GM12878 (cell line): Measurements from ENCODE around the gene HPSE. TPM values are rescaled to one million over a fixed set of nuclear protein-coding genes. Genes with fewer than 3 reads are reported as not detected.

Experiments
- ATAC-seq: fragments of 200-7000 bp; cut with Tn5 transposase; 3 replicates; pipeline ENCODE4 v1.9.1; 2020; ENCODE audit warnings: mild to moderate bottlenecking, moderate library complexity
- BruUV-seq: library from RNA; stranded (reverse); fragments of 400-500 nt; replicated peaks from 2 replicates; lab custom pipeline; 2021; lab: Mats Ljungman, UMichigan
- CTCF ChIA-PET: fragments of 300-600 bp; sonication (Branson Sonifier 250); formaldehyde crosslinking; extraction: SDS; loops from one replicate; lab custom pipeline; 2021; ENCODE audit warnings: inconsistent platforms; lab: Yijun Ruan, JAX
- POLR2A ChIA-PET: fragments of 350-600 bp; formaldehyde crosslinking; extraction: SDS; loops from one replicate; lab custom pipeline; 2021; ENCODE audit warnings: inconsistent platforms; lab: Charles Lee
- RAD21 ChIA-PET: fragments of 300-600 bp; sonication (Branson Sonifier 250); formaldehyde crosslinking; loops from one replicate; lab custom pipeline; 2023; ENCODE audit warnings: antibody characterized with exemption; ENCODE audit not compliant: unreplicated experiment; lab: Charles Lee
- SMC1A ChIA-PET: fragments of 300-600 bp; sonication (Branson Sonifier 250); formaldehyde crosslinking; loops from one replicate; lab custom pipeline; 2023; ENCODE audit not compliant: unreplicated experiment, uncharacterized antibody; lab: Charles Lee
- DNase-seq: peaks from one replicate; pipeline ENCODE4 v3.0.0-alpha.2; 2011; ENCODE audit warnings: low read depth, low spot score
- FAIRE-seq: peaks from 3 replicates; lab custom pipeline; 2011; peaks lifted over from hg19 to GRCh38; lab: Jason Lieb, UNC
- H2AFZ ChIP-seq: 2 replicates; pipeline ENCODE4 v1.6.0; 2011; ENCODE audit warnings: low read depth, low read length, control low read depth; ENCODE audit not compliant: control insufficient read depth
- H3K27ac ChIP-seq: 2 replicates; pipeline ENCODE4 v1.5.1; 2011; ENCODE audit warnings: control low read depth; ENCODE audit not compliant: control insufficient read depth, insufficient read depth
- H3K27me3 ChIP-seq, 2 experiments: replicated peaks in 1 of 2; 2 replicates each; pipeline versions ENCODE4 v1.6.0 to v1.6.1; 2011; ENCODE audit warnings: low read length in 1 of 2; ENCODE audit not compliant: control insufficient read depth in 2 of 2, insufficient read depth in 2 of 2
- H3K36me3 ChIP-seq, 2 experiments: 2 replicates each; pipeline ENCODE4 v1.5.1; 2011; ENCODE audit warnings: low read length in 1 of 2; ENCODE audit not compliant: control insufficient read depth in 2 of 2, insufficient read depth in 2 of 2
- H3K4me1 ChIP-seq: 2 replicates; pipeline ENCODE4 v1.6.1; 2011; ENCODE audit warnings: mild to moderate bottlenecking, low read length, moderate library complexity, mixed read lengths; ENCODE audit not compliant: control insufficient read depth, insufficient read depth
- H3K4me2 ChIP-seq: 2 replicates; pipeline ENCODE4 v1.6.0; 2011; ENCODE audit warnings: control low read depth; ENCODE audit not compliant: control insufficient read depth, insufficient read depth
- H3K4me3 ChIP-seq: fragments of 200-600 bp; sonication (generic); 2 replicates; pipeline ENCODE4 v1.5.1; 2016
- H3K79me2 ChIP-seq: 2 replicates; pipeline ENCODE4 v1.6.0; 2011; ENCODE audit warnings: low read length; ENCODE audit not compliant: control insufficient read depth, insufficient read depth
- H3K9ac ChIP-seq: 2 replicates; pipeline ENCODE4 v1.8.0; 2011; ENCODE audit warnings: low read length, control low read depth, mixed read lengths; ENCODE audit not compliant: control insufficient read depth, insufficient read depth
- H3K9me3 ChIP-seq: replicated peaks from 3 replicates; pipeline ENCODE4 v1.5.1; 2011; ENCODE audit warnings: mild to moderate bottlenecking, low read length; ENCODE audit not compliant: control insufficient read depth, insufficient read depth
- H4K20me1 ChIP-seq: 2 replicates; pipeline ENCODE4 v1.6.0; 2011; ENCODE audit not compliant: control insufficient read depth, insufficient read depth
- CBX5 ChIP-seq: sonication (generic); IDR thresholded peaks from 2 replicates; pipeline ENCODE4 v1.6.1; 2016; ENCODE audit warnings: low read depth, moderate library complexity, mild to moderate bottlenecking, inconsistent platforms
- EGR1 ChIP-seq, 2 experiments: IDR thresholded peaks; 1 replicate in 1 of 2; 2 replicates in 1 of 2; pipeline ENCODE4 v1.6.1; 2011 to 2012; ENCODE audit warnings: low read depth in 2 of 2, low read length in 2 of 2, borderline replicate concordance in 1 of 2, mild to moderate bottlenecking in 1 of 2, moderate library complexity in 1 of 2
- ETV6 ChIP-seq, 2 experiments: fragments of 450-650 bp in 1 of 2; IDR thresholded peaks in 1 of 2; conservative IDR thresholded peaks in 1 of 2; 2 replicates each; pipeline ENCODE4 v1.6.1; 2014; ENCODE audit warnings: antibody characterized with exemption in 1 of 2, borderline replicate concordance in 1 of 2, low read depth in 1 of 2, mild to moderate bottlenecking in 1 of 2, moderate library complexity in 1 of 2
- FOXM1 ChIP-seq: IDR thresholded peaks from 2 replicates; pipeline ENCODE4 v1.6.1; 2012; ENCODE audit warnings: low read depth, mild to moderate bottlenecking, inconsistent platforms, low read length, moderate library complexity
- MXI1 ChIP-seq: fragments of 150-350 bp; IDR thresholded peaks from 2 replicates; pipeline ENCODE4 v1.6.1; 2011; ENCODE audit warnings: low read depth, mild to moderate bottlenecking, inconsistent platforms, low read length, improper control_type of control experiment
- MYC ChIP-seq: IDR thresholded peaks from 2 replicates; pipeline ENCODE4 v1.6.1; 2011; ENCODE audit warnings: mild to moderate bottlenecking, low read length, moderate library complexity, inconsistent platforms; ENCODE audit not compliant: insufficient read depth, insufficient replicate concordance, insufficient read length, severe bottlenecking
- NFXL1 ChIP-seq: fragments of 450-650 bp; IDR thresholded peaks from 2 replicates; pipeline ENCODE4 v1.6.1; 2017; ENCODE audit warnings: antibody characterized with exemption, mild to moderate bottlenecking, borderline replicate concordance
- POLR2A ChIP-seq: IDR thresholded peaks from 2 replicates; pipeline ENCODE4 v1.6.1; 2011; ENCODE audit warnings: low read depth, mild to moderate bottlenecking, low read length
- POLR2AphosphoS2 ChIP-seq: IDR thresholded peaks from 2 replicates; pipeline ENCODE4 v1.6.1; 2011; ENCODE audit warnings: low read depth, mild to moderate bottlenecking, low read length, improper control_type of control experiment, moderate library complexity
- SP1 ChIP-seq: IDR thresholded peaks from one replicate; pipeline ENCODE4 v1.6.1; 2011; ENCODE audit warnings: low read depth, low read length
- SREBF2 ChIP-seq: IDR thresholded peaks from 2 replicates; pipeline ENCODE4 v1.6.1; 2012; ENCODE audit warnings: mild to moderate bottlenecking, low read length
- ZNF217 ChIP-seq: fragments of 450-650 bp; IDR thresholded peaks from 2 replicates; pipeline ENCODE4 v1.6.1; 2017; ENCODE audit warnings: antibody characterized with exemption, mild to moderate bottlenecking
- WGBS: methylation state at CpG from one replicate; pipeline ENCODE4 v1.1.6; 2016; ENCODE audit warnings: low lambda C conversion rate; ENCODE audit not compliant: insufficient replicate concordance, insufficient coverage; ENCODE audit errors: missing lambda C conversion rate; 5-methylcytosine and 5-hydroxymethylcytosine counted together
- in situ Hi-C: fragments of 300-500 bp; cut with MboI; formaldehyde crosslinking; loops from 9 replicates; pipeline ENCODE4 v1.14.3; 2018; ENCODE audit warnings: mixed read lengths
- intact Hi-C: fragments of 100-400 bp; cut with micrococcal nuclease; formaldehyde crosslinking; loops from one replicate; pipeline ENCODE4 v1.14.2; 2022; ENCODE audit not compliant: unreplicated experiment
- polyA plus RNA-seq, 11 experiments: library from polyadenylated mRNA; depleted of rRNA in 4 of 11; unstranded in 6 of 11; stranded (reverse) in 5 of 11; fragments of >200 nt; fragmentation: Nextera tagmentation in 4 of 11; fragmentation: Illumina TruSeq in 1 of 11; extraction: Ambion mirVana in 4 of 11; extraction: Trizol in 1 of 11; gene quantifications; 1 replicate in 1 of 11; 2 replicates in 10 of 11; pipeline versions ENCODE4 v1.2.1 to v1.2.3, GENCODE V29; 2011 to 2016; ENCODE audit warnings: inconsistent platforms in 2 of 11, missing spikeins in 2 of 11, low read depth in 1 of 11
- total RNA-seq, 4 experiments: library from RNA; depleted of rRNA in 3 of 4; stranded (reverse); fragments of >200 nt in 3 of 4; fragmentation: Illumina TruSeq in 1 of 4; extraction: Trizol in 1 of 4; gene quantifications; 2 replicates each; pipeline versions ENCODE4 v1.2.1 to v1.2.3, GENCODE V29; 2013 to 2021
- TF ChIP-seq, protein P1 (sequence below): IDR thresholded peaks from 2 replicates; pipeline ENCODE4 v1.6.1; 2012; ENCODE audit warnings: low read depth, low read length, improper control_type of control experiment
- TF ChIP-seq, protein P2 (sequence below): fragments of 450-650 bp; IDR thresholded peaks from 2 replicates; pipeline ENCODE4 v1.6.1; 2016; ENCODE audit warnings: mild to moderate bottlenecking
- TF ChIP-seq, protein P3 (sequence below): fragments of 450-650 bp; conservative IDR thresholded peaks from 2 replicates; pipeline ENCODE4 v1.6.1; 2017; ENCODE audit warnings: mild to moderate bottlenecking, moderate library complexity
- TF ChIP-seq, protein P4 (sequence below): IDR thresholded peaks from 2 replicates; pipeline ENCODE4 v1.6.1; 2011; ENCODE audit warnings: borderline replicate concordance, low read depth, mild to moderate bottlenecking, moderate library complexity, mixed read lengths, low read length; ENCODE audit not compliant: insufficient read depth; ENCODE audit errors: extremely low read length

Gene HPSE
- total and polyA plus RNA-seq, 10 of the 15 experiments (the other 5 are each of a cell fraction or from before 2014, with no cell fraction given), result 0.16 to 0.89 (median 0.58) TPM

DNA sequence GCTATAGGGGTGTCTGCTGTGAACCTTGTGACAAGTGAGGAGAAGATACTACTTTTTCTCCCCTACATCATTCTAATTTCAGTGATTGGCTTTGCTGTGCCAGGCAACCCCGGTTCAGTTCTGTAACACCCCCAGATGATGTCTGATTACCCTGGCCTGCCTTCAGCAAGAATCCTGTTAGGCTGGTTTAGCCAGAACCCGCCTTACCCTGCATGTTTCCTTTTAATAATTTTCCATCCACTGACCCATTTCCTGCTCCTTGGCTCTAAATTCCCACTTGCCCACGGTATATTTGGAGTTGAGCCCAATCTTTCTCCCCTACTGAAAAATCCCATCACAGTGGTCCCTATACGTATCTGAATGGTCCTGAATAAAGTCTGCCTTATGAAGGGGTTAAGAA lies 46.5 kb upstream of the HPSE start:
- CTCF ChIA-PET, result no interaction called here
- H3K4me3 ChIP-seq, result no peak overlapping the region
- no TSS peak for BruUV-seq
- TF ChIP-seq SP1 (no peak), FOXM1 (no peak), POLR2AphosphoS2 (no peak), ETV6 (conservative IDR thresholded peaks at IDR 0.05 in 1 of 2, IDR thresholded peaks at IDR 0.05 in 1 of 2; ENCODE audit: borderline replicate concordance in 1 of 2, low read depth in 1 of 2) (no peak), MXI1 (no peak), SREBF2 (no peak), NFXL1 (no peak), CBX5 (no peak), EGR1 (IDR thresholded peaks at IDR 0.05; ENCODE audit: borderline replicate concordance in 1 of 2, low read depth in 2 of 2, low read length in 2 of 2) (no peak), POLR2A (no peak), ZNF217 (no peak), MYC (no peak)
- TF ChIP-seq, protein P1, sequence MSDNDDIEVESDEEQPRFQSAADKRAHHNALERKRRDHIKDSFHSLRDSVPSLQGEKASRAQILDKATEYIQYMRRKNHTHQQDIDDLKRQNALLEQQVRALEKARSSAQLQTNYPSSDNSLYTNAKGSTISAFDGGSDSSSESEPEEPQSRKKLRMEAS, result no peak
- TF ChIP-seq, protein P2, sequence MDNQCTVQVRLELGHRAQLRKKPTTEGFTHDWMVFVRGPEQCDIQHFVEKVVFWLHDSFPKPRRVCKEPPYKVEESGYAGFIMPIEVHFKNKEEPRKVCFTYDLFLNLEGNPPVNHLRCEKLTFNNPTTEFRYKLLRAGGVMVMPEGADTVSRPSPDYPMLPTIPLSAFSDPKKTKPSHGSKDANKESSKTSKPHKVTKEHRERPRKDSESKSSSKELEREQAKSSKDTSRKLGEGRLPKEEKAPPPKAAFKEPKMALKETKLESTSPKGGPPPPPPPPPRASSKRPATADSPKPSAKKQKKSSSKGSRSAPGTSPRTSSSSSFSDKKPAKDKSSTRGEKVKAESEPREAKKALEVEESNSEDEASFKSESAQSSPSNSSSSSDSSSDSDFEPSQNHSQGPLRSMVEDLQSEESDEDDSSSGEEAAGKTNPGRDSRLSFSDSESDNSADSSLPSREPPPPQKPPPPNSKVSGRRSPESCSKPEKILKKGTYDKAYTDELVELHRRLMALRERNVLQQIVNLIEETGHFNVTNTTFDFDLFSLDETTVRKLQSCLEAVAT, result no peak
- TF ChIP-seq, protein P3, sequence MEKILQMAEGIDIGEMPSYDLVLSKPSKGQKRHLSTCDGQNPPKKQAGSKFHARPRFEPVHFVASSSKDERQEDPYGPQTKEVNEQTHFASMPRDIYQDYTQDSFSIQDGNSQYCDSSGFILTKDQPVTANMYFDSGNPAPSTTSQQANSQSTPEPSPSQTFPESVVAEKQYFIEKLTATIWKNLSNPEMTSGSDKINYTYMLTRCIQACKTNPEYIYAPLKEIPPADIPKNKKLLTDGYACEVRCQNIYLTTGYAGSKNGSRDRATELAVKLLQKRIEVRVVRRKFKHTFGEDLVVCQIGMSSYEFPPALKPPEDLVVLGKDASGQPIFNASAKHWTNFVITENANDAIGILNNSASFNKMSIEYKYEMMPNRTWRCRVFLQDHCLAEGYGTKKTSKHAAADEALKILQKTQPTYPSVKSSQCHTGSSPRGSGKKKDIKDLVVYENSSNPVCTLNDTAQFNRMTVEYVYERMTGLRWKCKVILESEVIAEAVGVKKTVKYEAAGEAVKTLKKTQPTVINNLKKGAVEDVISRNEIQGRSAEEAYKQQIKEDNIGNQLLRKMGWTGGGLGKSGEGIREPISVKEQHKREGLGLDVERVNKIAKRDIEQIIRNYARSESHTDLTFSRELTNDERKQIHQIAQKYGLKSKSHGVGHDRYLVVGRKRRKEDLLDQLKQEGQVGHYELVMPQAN, result no peak
- TF ChIP-seq, protein P4, sequence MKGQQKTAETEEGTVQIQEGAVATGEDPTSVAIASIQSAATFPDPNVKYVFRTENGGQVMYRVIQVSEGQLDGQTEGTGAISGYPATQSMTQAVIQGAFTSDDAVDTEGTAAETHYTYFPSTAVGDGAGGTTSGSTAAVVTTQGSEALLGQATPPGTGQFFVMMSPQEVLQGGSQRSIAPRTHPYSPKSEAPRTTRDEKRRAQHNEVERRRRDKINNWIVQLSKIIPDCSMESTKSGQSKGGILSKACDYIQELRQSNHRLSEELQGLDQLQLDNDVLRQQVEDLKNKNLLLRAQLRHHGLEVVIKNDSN, result no peak
- TF ChIP-seq, all 136 proteins: peak for 0
- FAIRE-seq, result no peak
- Histone ChIP-seq H3K9me3 (peaks cover 9% of the 10 kb centered on the region; the same call in 2 of the 3 replicates), H3K36me3 (no peaks in the 10 kb centered on the region), H3K27ac (no peak overlapping the region), H4K20me1 (no peaks in the 10 kb centered on the region), H3K4me2 (no peak overlapping the region), H3K27me3 (no peaks in the 10 kb centered on the region), H3K4me1 (no peaks in the 10 kb centered on the region), H2AFZ (no peak overlapping the region), H3K9ac (no peak overlapping the region), H3K79me2 (no peaks in the 10 kb centered on the region)
- RAD21 ChIA-PET, result no interaction called here
- no peak for ATAC-seq
- SMC1A ChIA-PET, result no interaction called here
- 38% methylated on average over 4 of the region's 4 CpGs for WGBS
- no peak for DNase-seq
- intact Hi-C loops (no loop called here), in situ Hi-C loops (no loop called here)
- POLR2A ChIA-PET, result no interaction called here
